Urinary bladder (tissue), 4 donors: ENCODE data around the gene CYP46A1. TPM values are rescaled to one million over a fixed set of nuclear protein-coding genes. Genes with fewer than 3 reads are reported as not detected.

Experiments used
- DNase-seq: peaks from one replicate; pipeline ENCODE4 v3.0.0-alpha.2; 2015; ENCODE audit errors: extremely low spot score
- H3K27ac ChIP-seq: one replicate; pipeline ENCODE4 v1.5.1; 2013; ENCODE audit warnings: low read depth, mild to moderate bottlenecking, moderate library complexity
- H3K36me3 ChIP-seq: one replicate; pipeline ENCODE4 v1.6.1; 2013; ENCODE audit warnings: mild to moderate bottlenecking, moderate library complexity; ENCODE audit not compliant: insufficient read depth
- H3K4me1 ChIP-seq: one replicate; pipeline ENCODE4 v1.6.1; 2013; ENCODE audit warnings: mild to moderate bottlenecking, moderate library complexity; ENCODE audit not compliant: insufficient read depth
- H3K4me3 ChIP-seq: one replicate; pipeline ENCODE4 v1.5.1; 2013; ENCODE audit warnings: low read depth, low read length
- WGBS: extraction: QIAGEN DNeasy Blood & Tissue Kit; methylation state at CpG from one replicate; pipeline ENCODE4 v1.1.7; 2013; 5-methylcytosine and 5-hydroxymethylcytosine counted together
- polyA plus RNA-seq: library from polyadenylated mRNA; stranded (reverse); fragments of 200-250 nt; gene quantifications from one replicate; pipeline ENCODE4 v1.2.3, GENCODE V29; 2013
- total RNA-seq: library from RNA; depleted of rRNA; stranded (reverse); fragments of >200 nt; gene quantifications from one replicate; pipeline ENCODE4 v1.2.3, GENCODE V29; 2014
- donor health status: healthy with polysubstance abuse.
- donor health status: healthy.

Gene CYP46A1
- total and polyA plus RNA-seq, 2 donors = 0.91 to 2.7 TPM

GRCh38 chr14:99744199-99744872, 60.2 kb downstream of the CYP46A1 start:
- H3K36me3 ChIP-seq = no peaks in the 10 kb centered on the region
- no peak for DNase-seq
- no peak overlapping the region for H3K27ac ChIP-seq
- H3K4me1 ChIP-seq = no peaks in the 10 kb centered on the region
- 47% methylated on average over 11 of the region's 11 CpGs for WGBS
- H3K4me3 ChIP-seq = no peak overlapping the region

- no peak overlapping the region for H3K4me3 ChIP-seq
- DNase-seq = no peak
- WGBS = 65% methylated on average over 7 of the region's 7 CpGs
- H3K4me1 ChIP-seq = no peaks in the 10 kb centered on the region
- H3K36me3 ChIP-seq = no peaks in the 10 kb centered on the region
- H3K27ac ChIP-seq = no peak overlapping the region
Measured at GRCh38 chr14:99744873-99745224, 60.8 kb downstream of the CYP46A1 start.

- Histone ChIP-seq H3K36me3 (no peaks in the 10 kb centered on the region), H3K4me3 (no peak overlapping the region), H3K27ac (no peak overlapping the region), H3K4me1 (no peaks in the 10 kb centered on the region)
- 32% methylated on average over 10 of the region's 10 CpGs for WGBS
- no peak for DNase-seq
Measured at GRCh38 chr14:99745307-99745951, 61.3 kb downstream of the CYP46A1 start.

GRCh38 chr14:99747167-99747566, 63.1 kb downstream of the CYP46A1 start:
- Histone ChIP-seq H3K36me3 (no peaks in the 10 kb centered on the region), H3K4me1 (no peaks in the 10 kb centered on the region), H3K4me3 (no peak overlapping the region), H3K27ac (no peak overlapping the region)
- no peak for DNase-seq
- 83% methylated on average over 7 of the region's 7 CpGs for WGBS

GRCh38 chr14:99747582-99748330, 63.7 kb downstream of the CYP46A1 start:
- no peak overlapping the region for H3K27ac ChIP-seq

GRCh38 chr14:99748529-99748928, 64.4 kb downstream of the CYP46A1 start:
- no peaks in the 10 kb centered on the region for H3K36me3 ChIP-seq
- H3K4me3 ChIP-seq = no peak overlapping the region
- no peaks in the 10 kb centered on the region for H3K4me1 ChIP-seq
- DNase-seq = no peak
- 86% methylated on average over 9 of the region's 9 CpGs for WGBS
- no peak overlapping the region for H3K27ac ChIP-seq

More at GRCh38 chr14:99747582-99748330, 63.7 kb downstream of the CYP46A1 start:
- no peaks in the 10 kb centered on the region for H3K4me1 ChIP-seq
- H3K36me3 ChIP-seq = no peaks in the 10 kb centered on the region
- no peak for DNase-seq
- 94% methylated on average over 22 of the region's 22 CpGs for WGBS
- no peak overlapping the region for H3K4me3 ChIP-seq

- Histone ChIP-seq H3K36me3 (no peaks in the 10 kb centered on the region), H3K4me1 (no peaks in the 10 kb centered on the region), H3K27ac (no peak overlapping the region), H3K4me3 (no peak overlapping the region)
- DNase-seq = no peak
- WGBS = 92% methylated on average over 13 of the region's 13 CpGs
Measured at GRCh38 chr14:99749142-99749541, 65.0 kb downstream of the CYP46A1 start.

- WGBS = 43% methylated on average over 23 of the region's 23 CpGs
- Histone ChIP-seq H3K36me3 (no peaks in the 10 kb centered on the region), H3K27ac (no peak overlapping the region), H3K4me3 (no peak overlapping the region), H3K4me1 (no peaks in the 10 kb centered on the region)
- no peak for DNase-seq
Measured at GRCh38 chr14:99749763-99750715, 65.9 kb downstream of the CYP46A1 start.

- Histone ChIP-seq H3K27ac (no peak overlapping the region), H3K36me3 (no peaks in the 10 kb centered on the region), H3K4me3 (no peak overlapping the region), H3K4me1 (no peaks in the 10 kb centered on the region)
- 96% methylated on average over 11 of the region's 11 CpGs for WGBS
- DNase-seq = no peak
Measured at GRCh38 chr14:99750746-99751450, 66.8 kb downstream of the CYP46A1 start.

GRCh38 chr14:99751539-99752485, 67.7 kb downstream of the CYP46A1 start:
- no peak for DNase-seq
- H3K27ac ChIP-seq = no peak overlapping the region
- no peaks in the 10 kb centered on the region for H3K36me3 ChIP-seq
- H3K4me3 ChIP-seq = no peak overlapping the region
- WGBS = 49% methylated on average over 25 of the region's 25 CpGs
- no peaks in the 10 kb centered on the region for H3K4me1 ChIP-seq

- Histone ChIP-seq H3K27ac (no peak overlapping the region), H3K4me1 (no peaks in the 10 kb centered on the region), H3K36me3 (no peaks in the 10 kb centered on the region), H3K4me3 (no peak overlapping the region)
- 28% methylated on average over 9 of the region's 9 CpGs for WGBS
- DNase-seq = no peak
Measured at GRCh38 chr14:99752486-99753121, 68.5 kb downstream of the CYP46A1 start.
